Ishikawa (cell line): ENCODE results near the gene PRC1.

Experiments
- CEBPB ChIP-seq: IDR thresholded peaks from 2 replicates; pipeline ENCODE4 v1.6.1; 2012
- CREB1 ChIP-seq: IDR thresholded peaks from 2 replicates; pipeline ENCODE4 v1.6.1; 2012; ENCODE audit warnings: low read depth
- EGR1 ChIP-seq: IDR thresholded peaks from 2 replicates; pipeline ENCODE4 v1.6.1; 2012
- EP300 ChIP-seq: IDR thresholded peaks from 2 replicates; pipeline ENCODE4 v1.6.1; 2012; ENCODE audit warnings: borderline replicate concordance
- FOXM1 ChIP-seq: IDR thresholded peaks from 2 replicates; pipeline ENCODE4 v1.6.1; 2012; ENCODE audit warnings: low read depth, borderline replicate concordance
- MAX ChIP-seq: IDR thresholded peaks from 2 replicates; pipeline ENCODE4 v1.6.1; 2012
- NFIC ChIP-seq: IDR thresholded peaks from 2 replicates; pipeline ENCODE4 v1.6.1; 2012
- RAD21 ChIP-seq: IDR thresholded peaks from 2 replicates; pipeline ENCODE4 v1.6.1; 2012; ENCODE audit warnings: low read depth
- REST ChIP-seq: IDR thresholded peaks from 2 replicates; pipeline ENCODE4 v1.6.1; 2012; ENCODE audit warnings: low read depth, mild to moderate bottlenecking
- TAF1 ChIP-seq: IDR thresholded peaks from 2 replicates; pipeline ENCODE4 v1.6.1; 2012; ENCODE audit warnings: low read depth, mild to moderate bottlenecking
- TCF12 ChIP-seq: IDR thresholded peaks from 2 replicates; pipeline ENCODE4 v1.6.1; 2012; ENCODE audit warnings: low read depth
- TEAD4 ChIP-seq: IDR thresholded peaks from 2 replicates; pipeline ENCODE4 v1.6.1; 2012
- USF1 ChIP-seq: IDR thresholded peaks from 2 replicates; pipeline ENCODE4 v1.6.1; 2012
- YY1 ChIP-seq: IDR thresholded peaks from 2 replicates; pipeline ENCODE4 v1.6.1; 2012; ENCODE audit warnings: low read depth
- ZBTB7A ChIP-seq: IDR thresholded peaks from 2 replicates; pipeline ENCODE4 v1.6.1; 2012; ENCODE audit warnings: low read depth

Gene PRC1

GRCh38 chr15:91039996-91040395 is 45.7 kb upstream of the PRC1 start:
- TF ChIP-seq CREB1 (no peak), YY1 (no peak), MAX (no peak), NFIC (no peak), TEAD4 (no peak), USF1 (no peak), TCF12 (no peak), EP300 (no peak), RAD21 (no peak), TAF1 (no peak), REST (no peak), EGR1 (no peak), CEBPB (no peak), FOXM1 (no peak)

GRCh38 chr15:91032919-91033803 is 38.8 kb upstream of the PRC1 start:
- TF ChIP-seq MAX (peak; percentile 86), CEBPB (no peak), USF1 (peak; percentile 60), TCF12 (no peak), ZBTB7A (no peak), EGR1 (no peak), NFIC (peak; percentile 57), RAD21 (peak; percentile 71)

GRCh38 chr15:91031796-91032195 is 37.5 kb upstream of the PRC1 start:
- TF ChIP-seq MAX (no peak), EP300 (no peak), EGR1 (no peak), CEBPB (no peak), FOXM1 (no peak)

- TF ChIP-seq RAD21: no peak
- no peak for TF ChIP-seq CREB1
- TF ChIP-seq TAF1: no peak
- TF ChIP-seq FOXM1: no peak
Observed at GRCh38 chr15:91027677-91028076, 33.3 kb upstream of the PRC1 start.

- TF ChIP-seq TCF12: no peak
- TF ChIP-seq MAX: no peak
Observed at GRCh38 chr15:91023720-91024119, 29.4 kb upstream of the PRC1 start.

- TF ChIP-seq EP300 (no peak), MAX (no peak), ZBTB7A (no peak), NFIC (no peak), FOXM1 (no peak), TCF12 (no peak), CEBPB (no peak), TAF1 (no peak), TEAD4 (no peak), CREB1 (no peak), REST (no peak), USF1 (no peak), RAD21 (no peak), EGR1 (no peak), YY1 (no peak)
Observed at GRCh38 chr15:91022832-91023129, 28.4 kb upstream of the PRC1 start.
